Esophagus muscularis mucosa (tissue), 4 donors: ENCODE measurements around the gene PRKACA.

Experiments
- EP300 ChIP-seq: sonication (generic); formaldehyde crosslinking; IDR thresholded peaks from one replicate; pipeline ENCODE4 v1.6.1; 2017; ENCODE audit warnings: antibody characterized with exemption
- POLR2A ChIP-seq: fragments of 450-650 bp; IDR thresholded peaks from one replicate; pipeline ENCODE4 v1.6.1; 2017; ENCODE audit warnings: antibody characterized with exemption, moderate library complexity, mild to moderate bottlenecking, low read depth
- POLR2AphosphoS5 ChIP-seq, 2 donors: sonication (generic); formaldehyde crosslinking; IDR thresholded peaks; one replicate each; pipeline ENCODE4 v1.6.1; 2017; ENCODE audit warnings: antibody characterized with exemption in 2 of 2
- TF ChIP-seq, protein P1 (sequence below), 3 experiments: fragments of 200-600 bp in 2 of 3; fragments of 450-650 bp in 1 of 3; sonication (generic) in 2 of 3; IDR thresholded peaks; one replicate each; pipeline ENCODE4 v1.5.1; 2017 to 2019; ENCODE audit warnings: antibody characterized with exemption in 3 of 3, mild to moderate bottlenecking in 2 of 3, moderate library complexity in 1 of 3

DNA sequence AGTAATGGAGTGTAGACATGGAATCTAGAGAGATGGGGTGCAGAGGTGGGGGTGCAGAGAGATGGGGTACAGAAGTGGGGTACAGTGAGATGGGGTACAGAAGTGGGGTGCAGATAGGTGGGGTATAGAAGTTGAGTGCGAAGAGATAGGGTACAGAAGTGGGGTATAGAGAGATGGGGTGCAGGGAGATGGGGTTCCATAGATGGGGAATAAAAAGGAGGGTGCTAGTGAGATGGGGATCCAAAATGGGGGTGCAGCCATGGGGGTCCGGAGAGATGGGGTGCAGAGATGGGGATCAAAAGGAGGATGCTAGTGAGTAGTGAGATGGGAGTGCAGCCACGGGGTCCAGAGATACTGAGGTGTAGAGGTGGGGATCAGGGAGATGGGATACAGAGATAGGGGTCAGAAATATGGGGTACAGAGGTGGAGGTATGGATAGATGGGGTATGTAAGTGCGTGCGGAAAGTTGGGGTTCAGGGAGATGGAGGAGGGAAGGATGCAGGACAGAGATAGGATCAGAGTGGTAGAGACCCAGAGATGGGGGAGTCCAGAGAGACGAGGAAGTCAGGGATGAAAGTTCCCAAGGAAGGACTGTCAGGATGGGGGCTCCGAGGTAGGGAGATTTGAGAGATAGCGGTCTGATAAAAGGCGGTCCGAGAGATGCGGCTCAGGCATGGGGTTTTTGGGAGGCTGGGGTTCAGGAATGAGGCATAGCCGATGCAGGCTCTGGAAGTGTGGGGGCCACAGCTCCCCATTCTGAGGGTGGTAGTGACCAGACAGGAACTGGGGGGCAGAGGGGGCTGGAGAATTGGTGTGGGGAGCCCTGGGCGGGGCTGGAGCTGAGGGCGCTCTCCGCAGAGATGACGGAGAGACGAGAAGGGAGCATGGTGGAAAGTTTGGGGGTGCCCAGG, 59.1 kb downstream of the PRKACA start:
- TF ChIP-seq, protein P1, sequence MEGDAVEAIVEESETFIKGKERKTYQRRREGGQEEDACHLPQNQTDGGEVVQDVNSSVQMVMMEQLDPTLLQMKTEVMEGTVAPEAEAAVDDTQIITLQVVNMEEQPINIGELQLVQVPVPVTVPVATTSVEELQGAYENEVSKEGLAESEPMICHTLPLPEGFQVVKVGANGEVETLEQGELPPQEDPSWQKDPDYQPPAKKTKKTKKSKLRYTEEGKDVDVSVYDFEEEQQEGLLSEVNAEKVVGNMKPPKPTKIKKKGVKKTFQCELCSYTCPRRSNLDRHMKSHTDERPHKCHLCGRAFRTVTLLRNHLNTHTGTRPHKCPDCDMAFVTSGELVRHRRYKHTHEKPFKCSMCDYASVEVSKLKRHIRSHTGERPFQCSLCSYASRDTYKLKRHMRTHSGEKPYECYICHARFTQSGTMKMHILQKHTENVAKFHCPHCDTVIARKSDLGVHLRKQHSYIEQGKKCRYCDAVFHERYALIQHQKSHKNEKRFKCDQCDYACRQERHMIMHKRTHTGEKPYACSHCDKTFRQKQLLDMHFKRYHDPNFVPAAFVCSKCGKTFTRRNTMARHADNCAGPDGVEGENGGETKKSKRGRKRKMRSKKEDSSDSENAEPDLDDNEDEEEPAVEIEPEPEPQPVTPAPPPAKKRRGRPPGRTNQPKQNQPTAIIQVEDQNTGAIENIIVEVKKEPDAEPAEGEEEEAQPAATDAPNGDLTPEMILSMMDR (IDR thresholded peaks at IDR 0.05), result no peak
- no peak for TF ChIP-seq EP300
- TF ChIP-seq POLR2A, result no peak
- no peak for TF ChIP-seq POLR2AphosphoS5 (IDR thresholded peaks at IDR 0.05)
